Anterior cingulate cortex (tissue), 58 donors: ENCODE results near the gene GNL3.
"Not testable (repeated sequence)": the region's sequence is repeated elsewhere in the genome, so short reads cannot be mapped to it uniquely, and the experiment has no call there.

Experiments
- DNase-seq, 58 donors: peaks; one replicate each; lab custom pipeline; 2025; lab: John Stamatoyannopoulos, UW

GNL3 gene

GRCh38 chr3:52715714-52716305, 30.0 kb downstream of the GNL3 start:
- no peak for DNase-seq

DNA sequence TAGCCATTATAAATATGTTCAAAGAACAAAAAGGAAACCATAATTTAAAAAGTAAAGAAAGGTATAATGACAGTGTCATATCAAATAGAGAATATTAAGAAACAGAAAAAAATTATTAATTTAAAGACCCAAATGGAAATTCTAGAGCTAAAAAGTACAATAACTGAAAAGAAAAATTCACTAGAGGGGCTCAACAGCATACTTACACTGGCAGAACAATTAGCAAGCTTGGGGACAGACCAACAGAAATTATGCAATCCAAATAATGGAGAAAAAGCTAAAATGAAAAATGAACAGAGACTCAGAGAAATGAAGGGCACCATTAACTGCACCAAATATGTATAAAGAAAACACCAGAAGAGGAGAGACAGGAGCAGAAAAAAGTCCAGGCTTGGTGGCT, 33.8 kb downstream of the GNL3 start:
- DNase-seq, result no peak

DNA sequence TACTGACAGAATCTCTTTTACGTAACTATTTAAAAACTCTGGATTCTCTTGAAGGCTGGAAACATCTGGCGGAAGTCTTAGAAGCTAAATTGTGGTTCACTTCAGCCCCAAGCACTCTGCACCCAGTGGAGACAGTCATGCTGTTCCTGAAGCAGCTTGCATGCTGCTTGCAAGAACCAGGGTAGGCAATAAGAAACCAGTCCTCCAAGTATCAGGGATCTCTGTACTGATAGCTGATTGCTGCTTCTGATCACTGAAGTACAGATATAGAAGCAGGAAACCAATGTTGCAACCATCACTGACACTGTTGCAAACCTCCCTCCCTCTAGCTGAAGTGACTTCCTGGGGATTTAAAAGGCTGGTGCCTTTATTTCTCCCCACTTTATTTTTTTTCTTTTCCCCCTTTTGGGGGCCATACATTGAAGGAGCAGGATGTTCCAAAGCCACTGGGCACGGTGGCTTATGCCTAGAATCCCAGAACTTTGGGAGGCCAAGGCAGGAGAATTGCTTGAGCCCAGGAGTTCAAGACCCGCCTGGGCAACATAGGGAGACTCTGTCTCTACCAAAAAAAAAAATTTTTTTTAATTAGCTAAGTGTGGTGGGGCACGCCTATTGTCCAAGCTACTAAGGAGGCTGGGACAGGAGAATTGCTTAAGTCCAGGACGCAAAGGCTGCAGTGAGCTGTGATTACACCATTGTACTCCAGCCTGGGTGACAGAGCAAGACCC, 35.3 kb downstream of the GNL3 start:
- DNase-seq, result peak in 6 of 58 donors; percentile 5 to 42 (median 27)

DNA sequence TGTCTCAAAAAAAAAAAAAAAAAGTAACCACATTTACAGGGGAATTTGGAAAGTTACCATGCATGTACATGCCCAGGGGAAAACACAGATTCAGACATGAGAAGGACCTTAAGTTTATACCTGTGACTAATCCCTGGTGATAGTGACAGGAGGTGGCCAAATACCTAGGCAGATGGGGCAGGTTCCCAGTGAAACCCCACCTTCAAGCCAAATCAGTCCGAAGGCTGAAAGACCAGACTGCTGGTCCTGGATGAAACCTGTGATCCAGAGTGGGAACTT, 35.8 kb downstream of the GNL3 start:
- no peak for DNase-seq

- no peak for DNase-seq
Observed at GRCh38 chr3:52722491-52722890, 36.7 kb downstream of the GNL3 start.

DNA sequence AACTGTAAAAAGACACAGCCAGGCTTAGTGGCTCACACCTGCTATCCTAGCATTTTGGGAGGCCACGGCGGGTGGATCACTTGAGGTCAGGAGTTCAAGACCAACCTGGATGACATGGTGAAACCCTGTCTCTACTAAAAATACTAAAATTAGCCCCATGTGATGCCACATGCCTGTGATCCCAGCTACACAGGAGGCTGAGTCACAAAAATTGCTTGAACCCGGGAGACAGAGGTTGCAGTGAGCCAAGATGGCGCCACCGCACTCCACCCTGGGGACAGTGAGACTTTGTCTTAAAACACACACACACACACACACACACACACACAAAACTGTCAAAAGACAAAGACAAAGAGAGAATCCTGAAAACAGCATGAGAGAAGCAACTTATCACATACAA, 38.1 kb downstream of the GNL3 start:
- no peak for DNase-seq

- no peak for DNase-seq
Observed at GRCh38 chr3:52724511-52724910, 38.7 kb downstream of the GNL3 start.

DNA sequence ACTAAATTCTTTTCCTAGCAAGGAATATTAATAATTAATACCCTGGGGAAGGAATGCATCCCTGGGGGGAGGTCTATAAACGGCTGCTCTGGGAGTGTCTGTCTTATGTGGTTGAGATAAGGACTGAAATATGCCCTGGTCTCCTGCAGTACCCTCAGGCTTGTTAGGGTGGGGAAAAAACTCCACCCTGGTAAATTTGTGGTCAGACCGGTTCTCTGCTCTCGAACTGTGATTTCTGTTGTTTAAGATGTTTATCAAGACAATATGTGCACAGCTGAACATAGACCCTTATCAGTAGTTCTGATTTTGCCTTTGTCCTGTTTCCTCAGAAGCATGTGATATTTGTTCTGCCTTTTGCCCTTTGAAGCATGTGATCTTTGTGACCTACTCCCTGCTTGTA, 42.9 kb downstream of the GNL3 start:
- not testable (repeated sequence) for DNase-seq

DNA sequence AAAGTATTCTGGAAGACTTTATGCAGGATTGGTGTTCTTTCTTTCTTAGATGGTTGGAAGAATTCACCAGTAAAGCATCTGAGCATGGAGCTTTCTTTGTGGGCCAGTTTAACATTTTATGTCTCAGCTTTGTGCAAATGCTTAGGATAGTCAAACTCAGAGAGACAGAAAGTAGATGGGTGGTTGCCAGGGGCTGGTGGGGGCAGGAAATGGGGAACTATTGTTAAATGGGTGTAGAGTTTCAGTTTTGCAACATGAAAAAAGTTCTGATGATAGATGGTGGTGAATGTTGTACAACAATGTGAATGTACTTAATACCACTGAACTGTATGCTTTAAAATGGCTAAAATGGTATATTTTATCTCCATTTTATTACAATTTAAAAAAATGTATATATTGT, 44.8 kb downstream of the GNL3 start:
- no peak for DNase-seq

DNA sequence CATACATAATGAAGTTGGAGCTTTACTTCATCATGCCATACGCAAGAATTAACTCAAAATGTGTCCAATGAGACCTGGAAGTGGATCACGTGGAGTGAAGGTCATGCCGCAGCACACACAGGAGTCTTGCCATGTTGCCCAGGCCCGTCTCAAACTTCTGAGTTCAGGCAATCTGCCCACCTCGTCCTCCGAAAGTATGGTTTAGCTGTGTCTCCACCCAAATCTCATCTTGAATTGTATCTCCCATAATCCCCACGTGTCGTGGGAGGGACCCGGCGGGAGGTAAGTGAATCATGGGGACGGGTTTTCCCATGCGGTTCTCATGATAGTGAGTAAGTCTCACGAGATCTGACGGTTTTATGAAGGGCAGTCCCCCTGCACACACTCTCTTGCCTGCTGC, 45.8 kb downstream of the GNL3 start:
- no peak for DNase-seq

DNA sequence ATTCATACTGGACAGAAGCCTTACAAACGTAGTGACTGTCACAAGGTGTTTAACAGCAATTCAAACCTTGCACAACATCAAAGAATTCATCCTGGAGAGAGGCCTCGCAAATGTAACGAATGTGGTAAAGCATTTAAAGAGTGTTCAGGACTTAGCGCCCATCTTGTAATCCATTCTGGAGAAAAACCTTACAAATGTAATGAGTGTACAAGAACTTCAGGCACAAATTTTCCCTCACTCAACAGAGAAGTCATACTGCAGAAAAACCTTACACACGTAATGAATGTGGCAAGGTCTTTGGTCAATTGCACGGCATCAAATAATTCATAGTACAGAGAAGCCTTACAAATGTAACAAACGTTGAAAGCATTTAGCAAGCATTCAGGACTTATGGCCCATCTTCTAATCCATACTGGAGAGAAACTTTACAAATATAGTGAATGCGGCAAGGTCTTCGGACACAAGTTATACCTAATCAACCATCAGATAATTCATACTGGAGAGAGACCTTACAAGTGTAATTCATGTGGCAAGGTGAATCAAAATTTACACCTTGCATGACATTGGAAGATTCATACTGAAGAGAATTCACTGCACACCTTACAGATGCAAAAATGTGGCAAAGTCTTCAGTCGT, 47.5 kb downstream of the GNL3 start:
- no peak for DNase-seq

GRCh38 chr3:52739730-52740129, 53.9 kb downstream of the GNL3 start:
- no peak for DNase-seq

GRCh38 chr3:52742418-52743041, 56.7 kb downstream of the GNL3 start:
- no peak for DNase-seq

- no peak for DNase-seq
Observed at GRCh38 chr3:52743152-52743551, 57.3 kb downstream of the GNL3 start.

GRCh38 chr3:52743721-52744120, 57.9 kb downstream of the GNL3 start:
- DNase-seq, result no peak
